ENCODE measurements around the gene FOXP4. TPM values are rescaled to one million over a fixed set of nuclear protein-coding genes. Genes with fewer than 3 reads are reported as not detected.

Gene FOXP4
- total and polyA plus RNA-seq, 9 donors = 2.3 to 37.4 (median 15.5) TPM

DNA sequence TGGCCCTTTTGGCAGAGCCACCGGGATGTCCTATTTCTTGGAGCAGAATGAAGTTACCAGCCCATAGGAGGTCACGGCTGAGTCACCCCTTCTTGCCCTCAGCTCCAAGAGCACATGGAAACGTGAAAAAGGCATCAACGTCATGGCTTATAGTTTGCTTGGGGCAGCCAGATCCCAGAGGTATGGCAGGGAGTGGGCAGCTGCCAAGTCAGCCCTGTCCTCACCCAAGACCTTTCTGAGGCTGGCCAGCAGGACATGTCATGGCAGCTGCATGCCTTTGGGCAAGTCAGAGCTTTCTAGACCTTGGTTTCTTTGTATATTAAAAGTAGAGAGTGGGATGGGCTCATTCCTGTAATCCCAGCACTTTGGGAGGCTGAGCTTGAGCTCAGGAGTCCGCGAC lies 83.9 kb downstream of the FOXP4 start:
- Histone ChIP-seq H3K4me1 (ENCODE audit: insufficient read depth) (no peaks in the 10 kb centered on the region), H3K9me3 (no peaks in the 10 kb centered on the region), H3K36me3 (no peaks in the 10 kb centered on the region), H3K27ac (no peak overlapping the region), H3K27me3 (no peaks in the 10 kb centered on the region), H3K4me3 (no peak overlapping the region)
- WGBS, 3 donors = 89% methylated on average over 6 of the region's 6 CpGs
- TF ChIP-seq EP300 (IDR thresholded peaks at IDR 0.05) = no peak
- no peak for TF ChIP-seq POLR2A (IDR thresholded peaks at IDR 0.05)
- TF ChIP-seq, protein P1, sequence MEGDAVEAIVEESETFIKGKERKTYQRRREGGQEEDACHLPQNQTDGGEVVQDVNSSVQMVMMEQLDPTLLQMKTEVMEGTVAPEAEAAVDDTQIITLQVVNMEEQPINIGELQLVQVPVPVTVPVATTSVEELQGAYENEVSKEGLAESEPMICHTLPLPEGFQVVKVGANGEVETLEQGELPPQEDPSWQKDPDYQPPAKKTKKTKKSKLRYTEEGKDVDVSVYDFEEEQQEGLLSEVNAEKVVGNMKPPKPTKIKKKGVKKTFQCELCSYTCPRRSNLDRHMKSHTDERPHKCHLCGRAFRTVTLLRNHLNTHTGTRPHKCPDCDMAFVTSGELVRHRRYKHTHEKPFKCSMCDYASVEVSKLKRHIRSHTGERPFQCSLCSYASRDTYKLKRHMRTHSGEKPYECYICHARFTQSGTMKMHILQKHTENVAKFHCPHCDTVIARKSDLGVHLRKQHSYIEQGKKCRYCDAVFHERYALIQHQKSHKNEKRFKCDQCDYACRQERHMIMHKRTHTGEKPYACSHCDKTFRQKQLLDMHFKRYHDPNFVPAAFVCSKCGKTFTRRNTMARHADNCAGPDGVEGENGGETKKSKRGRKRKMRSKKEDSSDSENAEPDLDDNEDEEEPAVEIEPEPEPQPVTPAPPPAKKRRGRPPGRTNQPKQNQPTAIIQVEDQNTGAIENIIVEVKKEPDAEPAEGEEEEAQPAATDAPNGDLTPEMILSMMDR (IDR thresholded peaks at IDR 0.05) = no peak
- DNase-seq = no peak
- intact Hi-C loops (cut with DNase I) = no loop called here

DNA sequence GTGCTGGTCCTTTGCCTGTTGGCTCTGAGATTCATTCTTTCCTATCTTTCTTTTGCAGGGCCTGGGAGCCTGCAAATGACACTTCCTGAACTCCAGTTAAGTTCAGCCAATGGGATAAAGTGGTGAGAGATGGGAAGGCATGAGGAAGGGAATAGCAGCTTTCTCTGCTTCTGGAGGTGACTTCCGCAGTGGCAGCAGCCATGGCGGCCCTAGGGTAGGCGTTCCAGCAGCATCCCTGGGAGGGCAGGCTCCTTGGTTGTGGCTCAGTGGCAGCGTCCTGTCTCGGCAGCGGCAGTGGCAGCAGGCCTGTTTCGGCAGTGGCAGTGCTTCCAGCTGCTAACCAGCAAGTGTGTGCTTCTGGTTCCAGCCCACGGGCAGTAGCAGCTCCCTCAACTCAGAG lies 84.8 kb downstream of the FOXP4 start:
- intact Hi-C loops (cut with DNase I) = no loop called here
- DNase-seq = no peak
- Histone ChIP-seq H3K27ac (no peak overlapping the region), H3K36me3 (no peaks in the 10 kb centered on the region), H3K27me3 (no peaks in the 10 kb centered on the region), H3K4me1 (ENCODE audit: insufficient read depth) (no peaks in the 10 kb centered on the region), H3K4me3 (no peak overlapping the region), H3K9me3 (no peaks in the 10 kb centered on the region)
- TF ChIP-seq POLR2A (IDR thresholded peaks at IDR 0.05) (no peak), EP300 (IDR thresholded peaks at IDR 0.05) (no peak)
- TF ChIP-seq, protein P1 (IDR thresholded peaks at IDR 0.05) = no peak
- WGBS, 3 donors = 84 to 94% (median 85%) methylated on average over 8 of the region's 8 CpGs

DNA sequence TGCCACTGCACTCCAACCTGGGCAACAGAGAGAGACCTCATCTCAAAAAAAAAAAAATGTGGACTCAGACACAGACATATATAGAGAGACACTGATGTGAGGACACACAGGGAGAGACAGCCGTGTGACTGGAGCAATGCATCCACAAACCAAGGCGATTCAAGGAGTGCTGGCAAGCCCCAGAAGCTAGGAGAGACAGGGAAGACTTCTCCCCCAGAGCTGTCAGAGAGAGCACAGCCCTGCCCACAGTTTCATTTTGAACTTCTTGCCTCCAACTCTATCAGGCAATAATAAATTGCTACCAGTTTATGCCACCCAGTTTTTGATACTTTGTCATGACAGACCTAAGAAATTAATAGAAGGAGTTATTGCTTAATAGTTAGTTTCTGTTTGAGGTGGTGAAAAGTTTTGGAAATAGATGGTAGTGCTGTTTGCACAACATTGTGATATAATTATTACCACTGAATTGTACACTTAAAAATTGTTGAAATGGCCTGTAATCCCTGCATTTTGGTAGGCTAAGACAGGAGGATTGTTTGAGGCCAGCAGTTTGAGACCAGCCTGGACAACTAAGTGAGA lies 87.0 kb downstream of the FOXP4 start:
- Histone ChIP-seq H3K27me3 (no peaks in the 10 kb centered on the region), H3K9me3 (no peaks in the 10 kb centered on the region), H3K4me3 (no peak overlapping the region), H3K27ac (no peak overlapping the region), H3K4me1 (ENCODE audit: insufficient read depth) (no peaks in the 10 kb centered on the region), H3K36me3 (no peaks in the 10 kb centered on the region)
- 59 to 67% (median 64%) methylated on average over 2 of the region's 2 CpGs for WGBS, 3 donors
- TF ChIP-seq EP300 (IDR thresholded peaks at IDR 0.05) (no peak), POLR2A (IDR thresholded peaks at IDR 0.05) (no peak)
- TF ChIP-seq, protein P1 (IDR thresholded peaks at IDR 0.05) = no peak
- DNase-seq = no peak
- intact Hi-C loops (cut with DNase I) = no loop called here

DNA sequence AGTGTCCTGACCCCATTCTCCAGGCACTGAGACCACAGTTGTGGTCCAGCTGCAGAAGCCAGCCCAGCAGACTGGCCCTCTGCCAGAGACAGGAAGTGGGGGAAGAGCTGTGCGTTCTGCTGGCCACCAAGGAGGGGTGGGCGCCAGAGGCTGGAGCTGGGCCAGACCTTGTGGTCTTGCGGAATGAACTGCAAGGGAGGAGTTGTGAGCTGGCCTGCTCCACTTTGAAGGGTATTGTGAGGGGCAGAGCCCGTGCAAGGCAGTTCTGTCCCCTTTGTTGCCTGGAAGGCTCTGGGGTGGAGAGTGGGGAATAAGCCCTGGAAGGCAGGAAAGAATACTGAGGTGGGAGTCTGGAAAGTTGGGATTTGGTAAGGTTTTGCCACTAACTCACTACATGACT lies 88.5 kb downstream of the FOXP4 start:
- no peak for TF ChIP-seq POLR2A (IDR thresholded peaks at IDR 0.05)
- TF ChIP-seq, protein P1 (IDR thresholded peaks at IDR 0.05) = no peak
- Histone ChIP-seq H3K4me3 (no peak overlapping the region), H3K36me3 (no peaks in the 10 kb centered on the region), H3K9me3 (no peaks in the 10 kb centered on the region), H3K4me1 (ENCODE audit: insufficient read depth) (no peaks in the 10 kb centered on the region), H3K27me3 (no peaks in the 10 kb centered on the region), H3K27ac (no peak overlapping the region)
- no peak for DNase-seq
- WGBS, 3 donors = 9 to 14% (median 10%) methylated on average over 4 of the region's 4 CpGs
- intact Hi-C loops (cut with DNase I) = no loop called here
